Gastroesophageal sphincter (tissue), 4 donors: ENCODE measurements around the gene CLEC19A. TPM values are rescaled to one million over a fixed set of nuclear protein-coding genes. Genes with fewer than 3 reads are reported as not detected.

Experiments used
- ATAC-seq: fragments of 150-250 bp; one replicate; pipeline ENCODE4 v1.9.1; 2016; ENCODE audit warnings: mild to moderate bottlenecking, moderate library complexity
- H3K27ac ChIP-seq, 4 donors: fragments of 200-600 bp; sonication (generic) in 3 of 4; 1 replicate in 3 of 4; 2 replicates in 1 of 4; pipeline ENCODE4 v1.5.1; 2016 to 2019
- H3K27me3 ChIP-seq: fragments of 200-600 bp; sonication (generic); one replicate; pipeline ENCODE4 v1.5.1; 2019
- H3K36me3 ChIP-seq, 2 donors: fragments of 200-600 bp; sonication (generic); one replicate each; pipeline ENCODE4 v1.5.1; 2019; ENCODE audit warnings: control low read depth in 1 of 2
- H3K4me1 ChIP-seq, 3 donors: fragments of 200-600 bp; sonication (generic); 1 replicate in 2 of 3; 2 replicates in 1 of 3; pipeline ENCODE4 v1.5.1; 2016 to 2019; ENCODE audit warnings: control low read depth in 2 of 3
- H3K4me3 ChIP-seq, 2 donors: fragments of 200-600 bp; sonication (generic); one replicate each; pipeline ENCODE4 v1.5.1; 2019; ENCODE audit warnings: mild to moderate bottlenecking in 1 of 2, moderate library complexity in 1 of 2
- H3K9me3 ChIP-seq, 3 donors: fragments of 200-600 bp; sonication (generic); one replicate each; pipeline ENCODE4 v1.5.1; 2017 to 2019; ENCODE audit warnings: control low read depth in 2 of 3
- CTCF ChIP-seq, 4 experiments: fragments of 200-600 bp in 2 of 4; fragments of 450-650 bp in 2 of 4; sonication (generic) in 1 of 4; IDR thresholded peaks; one replicate each; pipeline ENCODE4 v1.5.1; 2017 to 2019; ENCODE audit warnings: antibody characterized with exemption in 4 of 4, mild to moderate bottlenecking in 2 of 4, moderate library complexity in 2 of 4
- EP300 ChIP-seq: sonication (generic); formaldehyde crosslinking; IDR thresholded peaks from one replicate; pipeline ENCODE4 v1.6.1; 2017; ENCODE audit warnings: antibody characterized with exemption, mild to moderate bottlenecking
- POLR2A ChIP-seq, 2 donors: fragments of 450-650 bp; IDR thresholded peaks; one replicate each; pipeline ENCODE4 v1.6.1; 2017; ENCODE audit warnings: antibody characterized with exemption in 2 of 2, mild to moderate bottlenecking in 2 of 2, moderate library complexity in 1 of 2
- POLR2AphosphoS5 ChIP-seq: sonication (generic); formaldehyde crosslinking; IDR thresholded peaks from one replicate; pipeline ENCODE4 v1.6.1; 2017; ENCODE audit warnings: antibody characterized with exemption
- WGBS, 2 donors: methylation state at CpG; one replicate each; pipeline ENCODE4 v1.1.5; 2018; ENCODE audit warnings: low coverage in 1 of 2; 5-methylcytosine and 5-hydroxymethylcytosine counted together
- total RNA-seq, 4 donors: library from RNA; depleted of rRNA; stranded (reverse); fragments of >200 nt; gene quantifications; one replicate each; pipeline ENCODE4 v1.1.0, GENCODE V29; 2016

The CLEC19A gene
- total RNA-seq, 4 donors from 2014 or later, result not detected

DNA sequence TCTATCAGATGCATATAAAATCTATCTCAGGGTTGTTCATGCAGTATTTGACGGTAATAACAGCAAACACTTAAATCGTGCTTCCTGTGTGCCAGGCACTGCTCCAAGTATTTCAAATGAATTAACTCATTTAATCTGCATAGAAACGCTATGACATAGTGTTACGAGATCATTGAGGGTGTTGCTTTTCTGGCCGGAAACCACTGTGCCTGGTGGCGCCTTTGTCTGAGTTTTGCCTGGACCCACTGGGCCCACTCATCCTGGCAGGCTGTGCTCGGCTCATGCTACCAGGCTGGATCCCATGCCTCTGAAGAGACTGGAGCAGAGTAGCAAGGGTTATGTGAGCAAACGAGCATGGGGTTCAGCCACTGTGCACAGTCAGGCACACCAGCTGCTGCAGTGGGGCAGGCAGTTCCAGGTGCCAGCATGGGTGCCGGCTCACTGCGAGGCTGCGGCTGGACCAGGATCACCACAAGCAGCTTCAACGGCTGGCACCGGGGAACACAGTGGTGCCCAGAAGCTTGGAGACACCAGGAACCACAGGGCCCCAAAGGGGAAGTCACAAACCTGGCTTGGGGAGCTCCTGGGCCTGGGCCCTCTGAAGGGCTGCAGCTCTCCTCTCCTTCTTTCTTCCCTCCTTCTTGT lies 45.9 kb upstream of the CLEC19A start:
- no peaks in the 10 kb centered on the region for H3K27me3 ChIP-seq
- H3K4me1 ChIP-seq, result peaks cover 0 to 16% (median 0%) of the 10 kb centered on the region in 3 donors
- peaks cover 0 to 17% (median 0%) of the 10 kb centered on the region in 3 donors for H3K9me3 ChIP-seq
- TF ChIP-seq POLR2A (IDR thresholded peaks at IDR 0.05) (no peak), POLR2AphosphoS5 (no peak), CTCF (IDR thresholded peaks at IDR 0.05) (no peak), EP300 (no peak)
- H3K4me3 ChIP-seq, result no peak overlapping the region
- H3K27ac ChIP-seq, result peak overlapping the region in 3 of 4 donors; percentile 60 to 70 (median 61)
- 56 to 88% methylated on average over 3 to 6 of the region's 13 CpGs for WGBS, 2 donors
- no peak for ATAC-seq
- H3K36me3 ChIP-seq, result no peaks in the 10 kb centered on the region

- TF ChIP-seq EP300, result no peak
- TF ChIP-seq CTCF (IDR thresholded peaks at IDR 0.05), result no peak
- TF ChIP-seq POLR2AphosphoS5, result no peak
- no peak for TF ChIP-seq POLR2A (IDR thresholded peaks at IDR 0.05)
- H3K9me3 ChIP-seq, result peaks cover 0 to 9% (median 0%) of the 10 kb centered on the region in 3 donors
- 88% methylated on average over 6 of the region's 7 CpGs; no CpG with 5 or more reads in 1 of the 2 donors for WGBS, 2 donors
- no peaks in the 10 kb centered on the region for H3K27me3 ChIP-seq
- no peaks in the 10 kb centered on the region for H3K36me3 ChIP-seq
- peaks cover 0 to 16% (median 0%) of the 10 kb centered on the region in 3 donors for H3K4me1 ChIP-seq
- H3K27ac ChIP-seq, result peak overlapping the region in 3 of 4 donors; percentile 41 to 70 (median 60)
- peak; percentile 16 for ATAC-seq
- no peak overlapping the region for H3K4me3 ChIP-seq
These were observed 45.0 kb upstream of the CLEC19A start for GRCh38 chr16:19240494-19240893.

GRCh38 chr16:19241512-19241911 lies 44.0 kb upstream of the CLEC19A start:
- no peak overlapping the region for H3K27ac ChIP-seq
- H3K27me3 ChIP-seq, result no peaks in the 10 kb centered on the region
- H3K4me3 ChIP-seq, result no peak overlapping the region
- TF ChIP-seq POLR2A (IDR thresholded peaks at IDR 0.05) (no peak), POLR2AphosphoS5 (no peak), CTCF (IDR thresholded peaks at IDR 0.05) (no peak), EP300 (no peak)
- no peak for ATAC-seq
- WGBS, 2 donors, result no CpG with 5 or more reads among the region's 11 CpGs
- no peaks in the 10 kb centered on the region for H3K9me3 ChIP-seq
- peaks cover 0 to 16% (median 0%) of the 10 kb centered on the region in 3 donors for H3K4me1 ChIP-seq
- H3K36me3 ChIP-seq, result no peaks in the 10 kb centered on the region

DNA sequence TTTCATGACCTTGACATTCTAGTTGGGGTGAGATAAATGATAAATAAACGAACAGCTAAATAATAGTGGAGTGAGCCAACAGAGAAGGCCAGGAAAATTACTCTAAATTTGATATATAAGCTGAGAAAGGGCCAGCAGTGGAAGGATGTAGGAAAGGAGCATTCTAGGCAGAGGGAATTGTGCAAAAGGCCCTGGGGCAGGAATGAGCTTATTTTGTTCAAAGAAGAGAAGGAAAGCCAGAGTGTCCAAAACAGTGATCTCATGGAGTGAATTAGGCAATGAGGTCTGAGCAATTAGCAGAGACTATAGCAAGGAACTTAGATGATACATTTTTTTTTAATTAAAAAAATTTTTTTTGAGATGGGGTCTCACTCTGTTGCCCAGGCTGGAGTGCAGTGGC lies 43.3 kb upstream of the CLEC19A start:
- Histone ChIP-seq H3K27me3 (no peaks in the 10 kb centered on the region), H3K36me3 (no peaks in the 10 kb centered on the region), H3K4me1 (peaks cover 0 to 16% (median 0%) of the 10 kb centered on the region in 3 donors), H3K9me3 (no peaks in the 10 kb centered on the region), H3K27ac (no peak overlapping the region), H3K4me3 (no peak overlapping the region)
- no peak for TF ChIP-seq CTCF (IDR thresholded peaks at IDR 0.05)
- no peak for TF ChIP-seq POLR2AphosphoS5
- no peak for TF ChIP-seq POLR2A (IDR thresholded peaks at IDR 0.05)
- TF ChIP-seq EP300, result no peak
- ATAC-seq, result no peak
- 8 to 17% methylated on average over 1 of the region's 1 CpG for WGBS, 2 donors

DNA sequence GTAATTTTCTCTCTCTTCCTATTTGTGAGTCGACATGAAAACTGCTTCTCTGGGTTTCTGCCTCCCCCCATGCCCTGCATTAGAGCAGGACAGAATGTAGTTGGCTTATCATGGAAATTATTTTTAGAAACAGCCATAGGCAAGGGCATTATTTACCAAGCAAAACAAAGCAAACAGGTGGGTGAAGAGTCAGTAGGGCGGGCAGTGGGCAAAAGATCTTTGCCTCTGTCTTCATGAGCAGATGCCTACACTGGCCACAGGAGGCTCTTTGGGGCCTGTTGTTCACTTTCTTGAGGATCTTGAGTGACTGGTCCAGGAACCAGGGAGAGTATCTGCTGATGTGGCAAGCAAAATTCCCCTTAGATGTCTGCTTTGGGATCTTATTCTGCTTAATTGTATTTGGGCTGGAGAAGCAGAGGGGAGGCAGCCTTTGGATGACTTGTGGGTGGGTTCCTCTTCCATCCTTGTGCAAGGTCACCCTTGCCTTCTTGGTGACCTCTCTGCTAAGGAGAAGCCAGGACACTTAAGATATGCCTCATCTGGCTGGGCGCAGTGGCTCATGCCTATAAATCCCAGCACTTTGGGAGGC lies 42.5 kb upstream of the CLEC19A start:
- Histone ChIP-seq H3K9me3 (no peaks in the 10 kb centered on the region), H3K27ac (no peak overlapping the region), H3K4me3 (no peak overlapping the region), H3K4me1 (peaks cover 0 to 16% (median 0%) of the 10 kb centered on the region in 3 donors), H3K36me3 (no peaks in the 10 kb centered on the region), H3K27me3 (no peaks in the 10 kb centered on the region)
- ATAC-seq, result no peak
- TF ChIP-seq POLR2A (IDR thresholded peaks at IDR 0.05) (no peak), CTCF (IDR thresholded peaks at IDR 0.05) (no peak), EP300 (no peak), POLR2AphosphoS5 (no peak)
- WGBS, 2 donors, result 20% methylated on average over 2 of the region's 3 CpGs; no CpG with 5 or more reads in 1 of the 2 donors
